Large intestine (tissue), 3 donors: ENCODE data around the gene EHBP1L1. TPM values are rescaled to one million over a fixed set of nuclear protein-coding genes. Genes with fewer than 3 reads are reported as not detected.
A peak's percentile ranks its signal among the peaks of the same experiment; 100 is the strongest.

Experiments used
- DNase-seq, 2 donors: peaks; one replicate each; pipeline versions ENCODE4 v3.0.0 to v3.0.0-alpha.2; 2013
- H3K27ac ChIP-seq: one replicate; pipeline ENCODE4 v1.5.1; 2013; ENCODE audit warnings: low read length
- H3K27me3 ChIP-seq: 2 replicates; pipeline ENCODE4 v1.6.1; 2013; ENCODE audit warnings: low read length; ENCODE audit not compliant: control insufficient read depth, insufficient read depth
- H3K36me3 ChIP-seq: 2 replicates; pipeline ENCODE4 v1.6.1; 2013; ENCODE audit warnings: low read length; ENCODE audit not compliant: control insufficient read depth, insufficient read depth
- H3K4me1 ChIP-seq: one replicate; pipeline ENCODE4 v1.6.1; 2013; ENCODE audit warnings: low read length; ENCODE audit not compliant: control insufficient read depth, insufficient read depth
- H3K4me3 ChIP-seq: one replicate; pipeline ENCODE4 v1.5.1; 2013; ENCODE audit warnings: low read length
- H3K9me3 ChIP-seq: one replicate; pipeline ENCODE4 v1.6.1; 2013; ENCODE audit warnings: mild to moderate bottlenecking, low read depth, low read length, moderate library complexity; ENCODE audit not compliant: control insufficient read depth
- WGBS: methylation state at CpG from one replicate; pipeline ENCODE4 v1.1.5; 2013; ENCODE audit warnings: low lambda C conversion rate; ENCODE audit not compliant: insufficient coverage; 5-methylcytosine and 5-hydroxymethylcytosine counted together
- polyA plus RNA-seq: library from polyadenylated mRNA; unstranded; fragments of 120-200 nt; gene quantifications from one replicate; pipeline ENCODE4 v1.2.1, GENCODE V29; 2013

The EHBP1L1 gene
- polyA plus RNA-seq, 1 donor, result 77.9 TPM

- peak; percentile 85 to 91 for DNase-seq
- H3K27ac ChIP-seq, result peak within 1 kb of the TSS; percentile 54
- no peaks in the 10 kb centered on the region for H3K27me3 ChIP-seq
- peaks cover 60% of the 10 kb centered on the region for H3K4me1 ChIP-seq
- H3K4me3 ChIP-seq, result peak within 1 kb of the TSS; percentile 46
- H3K36me3 ChIP-seq, result peaks cover 7% of the 10 kb centered on the region
- peaks cover 3% of the 10 kb centered on the region for H3K9me3 ChIP-seq
- no CpG with 5 or more reads among the region's 86 CpGs for WGBS
These were observed 3.3 kb upstream of the EHBP1L1 start, which contains the start of gene FAM89B for GRCh38 chr11:65572356-65573051. Gene FAM89B (plus strand): TSS chr11:65572538. CDS start chr11:65572670, 132 bp downstream.

GRCh38 chr11:65573391-65574079 is 2.3 kb upstream of the EHBP1L1 start:
- peaks cover 3% of the 10 kb centered on the region for H3K9me3 ChIP-seq
- no peak for DNase-seq
- H3K27me3 ChIP-seq, result no peaks in the 10 kb centered on the region
- peaks cover 4% of the 10 kb centered on the region for H3K36me3 ChIP-seq
- H3K4me3 ChIP-seq, result peak overlapping the region; percentile 46
- peak overlapping the region; percentile 17 for H3K27ac ChIP-seq
- peaks cover 71% of the 10 kb centered on the region for H3K4me1 ChIP-seq
- no CpG with 5 or more reads among the region's 22 CpGs for WGBS

DNA sequence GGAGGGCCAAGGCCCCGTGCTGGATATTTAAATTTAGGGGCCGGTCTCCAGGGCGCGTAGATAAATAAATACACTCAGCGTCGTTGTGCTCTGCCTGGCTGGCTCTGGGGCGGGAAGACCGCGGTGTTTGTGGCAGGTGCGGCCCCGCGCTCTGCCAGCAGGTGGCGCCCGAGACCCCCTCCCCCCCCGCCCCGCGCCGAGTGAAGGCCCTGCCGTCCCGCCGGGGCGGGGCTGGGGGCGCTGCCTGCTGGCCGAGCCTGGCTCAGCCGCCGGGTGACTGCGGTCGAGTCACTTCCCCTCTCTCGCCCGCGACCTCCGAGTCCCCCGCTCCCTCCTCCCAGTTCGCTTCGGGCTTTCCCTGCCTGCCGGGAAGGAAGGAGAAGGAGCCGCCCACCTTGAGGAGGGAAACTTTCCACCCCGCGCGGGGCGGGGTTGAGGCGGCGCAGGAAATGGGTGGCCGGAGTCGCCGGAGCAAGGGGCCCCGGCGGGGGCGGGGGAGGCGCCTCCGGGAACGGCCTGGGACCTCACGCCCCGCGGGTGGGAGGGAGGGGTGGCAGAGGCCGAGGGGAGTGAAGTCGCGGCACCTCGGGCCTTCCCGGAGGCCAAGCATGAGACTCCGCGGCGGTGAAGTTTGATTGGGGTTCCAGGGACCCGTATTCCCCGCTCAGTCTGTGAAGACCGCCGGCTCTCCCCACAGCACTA is 1.6 kb upstream of the EHBP1L1 start:
- Histone ChIP-seq H3K27ac (peak overlapping the region; percentile 80), H3K4me3 (peak overlapping the region; percentile 48), H3K36me3 (peaks cover 4% of the 10 kb centered on the region), H3K27me3 (no peaks in the 10 kb centered on the region), H3K4me1 (peaks cover 71% of the 10 kb centered on the region), H3K9me3 (peaks cover 3% of the 10 kb centered on the region)
- no CpG with 5 or more reads among the region's 67 CpGs for WGBS
- DNase-seq, result peak; percentile 84 to 90

- Histone ChIP-seq H3K4me1 (peaks cover 71% of the 10 kb centered on the region), H3K9me3 (peaks cover 3% of the 10 kb centered on the region), H3K36me3 (peaks cover 10% of the 10 kb centered on the region), H3K27ac (peak overlapping the region; percentile 80), H3K4me3 (peak overlapping the region; percentile 48), H3K27me3 (no peaks in the 10 kb centered on the region)
- WGBS, result no CpG with 5 or more reads among the region's 28 CpGs
- DNase-seq, result peak; percentile 82 to 91
These were observed 864 bp upstream of the EHBP1L1 start for GRCh38 chr11:65574811-65575567.

DNA sequence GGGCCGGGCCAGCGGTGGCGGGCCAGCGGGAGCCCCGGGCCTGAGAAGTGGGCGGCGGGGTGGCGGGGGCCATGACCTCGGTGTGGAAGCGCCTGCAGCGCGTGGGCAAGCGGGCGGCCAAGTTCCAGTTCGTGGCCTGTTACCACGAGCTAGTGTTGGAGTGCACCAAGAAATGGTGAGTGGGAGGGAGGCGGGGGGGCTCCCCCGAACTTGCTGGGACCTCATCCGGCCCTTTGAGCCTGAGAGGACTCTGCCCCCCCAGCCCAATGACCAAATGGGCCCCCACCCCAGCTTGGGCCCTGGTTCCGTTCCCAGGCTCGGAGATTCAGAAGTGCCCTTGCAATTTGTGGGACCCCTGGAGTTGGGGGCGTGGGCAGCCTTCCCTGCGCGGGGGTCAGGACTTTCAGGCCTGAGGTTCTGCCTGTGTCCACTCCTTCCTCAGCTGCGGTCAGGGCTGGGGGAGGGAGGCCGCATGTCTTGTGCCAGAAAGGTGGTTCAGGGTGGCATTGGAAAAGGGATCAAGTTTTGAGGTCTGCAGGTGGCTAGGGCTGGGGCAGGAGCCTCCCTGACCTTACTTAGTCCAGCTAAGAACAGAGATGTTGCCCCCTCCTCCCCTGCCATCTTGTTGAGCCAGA is 496 bp downstream of the EHBP1L1 start:
- H3K9me3 ChIP-seq, result no peaks in the 10 kb centered on the region
- peaks cover 24% of the 10 kb centered on the region for H3K36me3 ChIP-seq
- peaks cover 64% of the 10 kb centered on the region for H3K4me1 ChIP-seq
- H3K27ac ChIP-seq, result peak overlapping the region; percentile 27
- DNase-seq, result no peak
- no CpG with 5 or more reads among the region's 26 CpGs for WGBS
- no peaks in the 10 kb centered on the region for H3K27me3 ChIP-seq
- H3K4me3 ChIP-seq, result peak overlapping the region; percentile 64

DNA sequence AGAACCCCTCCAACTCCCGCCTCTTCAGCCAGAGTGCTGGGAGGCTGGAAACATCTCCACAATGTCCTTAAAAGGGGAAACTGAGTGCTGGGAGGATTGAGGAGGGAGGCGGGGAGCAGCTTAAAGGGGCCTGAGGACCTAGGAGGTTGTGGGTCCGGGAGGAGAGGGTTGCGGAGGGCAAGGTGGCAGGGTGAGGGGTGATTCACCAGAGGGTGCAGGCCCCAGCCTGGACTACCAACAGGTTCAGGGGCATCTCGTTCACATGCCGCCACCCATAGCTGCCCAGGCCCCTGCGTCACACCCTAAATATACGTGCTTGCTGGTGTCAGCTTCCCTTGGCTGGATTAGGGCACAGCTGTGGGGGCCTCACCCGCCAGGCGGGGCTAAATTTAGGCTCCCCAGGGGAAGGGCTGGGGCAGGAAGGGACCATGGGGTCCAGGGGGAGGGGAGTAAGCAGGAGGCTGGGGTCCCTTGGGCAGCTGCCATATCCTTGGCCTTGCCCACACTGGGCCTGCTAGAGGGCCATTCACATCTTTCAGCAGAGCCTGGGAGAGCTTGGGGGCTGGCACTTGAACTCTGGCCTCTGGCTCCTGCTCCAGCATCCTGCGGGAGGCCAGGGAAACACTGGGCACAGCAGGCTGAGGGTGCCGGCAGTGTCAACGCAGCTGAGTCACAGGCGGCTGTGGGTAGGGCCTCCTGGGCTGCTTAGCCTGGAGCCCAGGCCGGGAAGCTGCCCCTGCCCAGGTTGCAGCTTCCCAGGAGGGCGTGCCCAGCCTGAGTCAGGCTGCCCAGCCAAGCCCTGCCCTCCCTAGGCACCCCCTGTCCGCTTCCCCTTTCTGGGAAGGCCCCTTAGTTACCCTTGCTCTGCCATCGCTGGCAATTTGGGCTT is 1.3 kb downstream of the EHBP1L1 start:
- no CpG with 5 or more reads among the region's 18 CpGs for WGBS
- H3K9me3 ChIP-seq, result no peaks in the 10 kb centered on the region
- peak overlapping the region; percentile 64 for H3K4me3 ChIP-seq
- peak in 1 of 2 donors; percentile 71 for DNase-seq
- peak overlapping the region; percentile 27 for H3K27ac ChIP-seq
- peaks cover 31% of the 10 kb centered on the region for H3K36me3 ChIP-seq
- H3K27me3 ChIP-seq, result no peaks in the 10 kb centered on the region
- H3K4me1 ChIP-seq, result peaks cover 57% of the 10 kb centered on the region

DNA sequence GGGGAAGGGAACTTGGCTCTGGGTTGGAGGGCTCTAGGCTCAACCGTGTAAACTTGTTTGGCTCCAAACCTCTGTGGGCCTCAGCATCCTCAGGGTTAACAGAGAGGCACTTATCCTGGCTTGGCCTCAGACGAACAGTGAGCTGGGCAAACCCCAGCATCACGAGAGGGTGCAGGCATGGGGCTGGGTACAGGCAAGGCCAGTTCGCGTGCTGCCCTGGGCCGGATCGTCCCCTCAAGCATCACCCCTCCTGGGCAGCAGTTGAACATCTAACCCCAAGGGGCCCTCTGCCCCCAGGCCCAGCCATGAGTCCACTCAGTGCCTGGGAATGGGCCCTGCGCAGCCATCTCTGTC is 1.9 kb downstream of the EHBP1L1 start:
- no CpG with 5 or more reads among the region's 8 CpGs for WGBS
- Histone ChIP-seq H3K4me1 (peaks cover 57% of the 10 kb centered on the region), H3K27me3 (no peaks in the 10 kb centered on the region), H3K27ac (peak overlapping the region; percentile 50), H3K36me3 (peaks cover 33% of the 10 kb centered on the region), H3K4me3 (peak overlapping the region; percentile 64), H3K9me3 (no peaks in the 10 kb centered on the region)
- no peak for DNase-seq

DNA sequence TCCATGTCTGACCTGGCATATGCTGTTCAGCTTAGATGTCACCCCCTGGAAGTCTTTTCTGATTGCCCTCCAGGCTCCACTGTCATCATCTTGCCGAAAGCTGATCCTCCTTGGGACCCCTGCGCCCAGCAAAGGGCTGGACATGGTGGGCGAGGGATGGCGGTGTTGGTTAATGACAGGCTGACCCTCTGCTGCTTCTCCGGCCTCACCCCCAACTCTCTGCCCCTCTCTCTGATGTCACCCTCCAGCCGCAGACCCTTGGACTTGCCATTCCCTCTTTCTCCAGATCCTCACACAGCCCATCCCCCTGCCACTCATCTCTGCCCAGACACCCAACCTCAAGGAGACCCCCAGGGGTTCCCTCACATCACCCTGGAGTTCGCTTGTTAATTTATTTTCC is 2.3 kb downstream of the EHBP1L1 start:
- Histone ChIP-seq H3K9me3 (no peaks in the 10 kb centered on the region), H3K36me3 (peaks cover 33% of the 10 kb centered on the region), H3K27ac (peak overlapping the region; percentile 50), H3K4me3 (no peak overlapping the region), H3K4me1 (peaks cover 55% of the 10 kb centered on the region), H3K27me3 (no peaks in the 10 kb centered on the region)
- DNase-seq, result no peak
- WGBS, result no CpG with 5 or more reads among the region's 7 CpGs

DNA sequence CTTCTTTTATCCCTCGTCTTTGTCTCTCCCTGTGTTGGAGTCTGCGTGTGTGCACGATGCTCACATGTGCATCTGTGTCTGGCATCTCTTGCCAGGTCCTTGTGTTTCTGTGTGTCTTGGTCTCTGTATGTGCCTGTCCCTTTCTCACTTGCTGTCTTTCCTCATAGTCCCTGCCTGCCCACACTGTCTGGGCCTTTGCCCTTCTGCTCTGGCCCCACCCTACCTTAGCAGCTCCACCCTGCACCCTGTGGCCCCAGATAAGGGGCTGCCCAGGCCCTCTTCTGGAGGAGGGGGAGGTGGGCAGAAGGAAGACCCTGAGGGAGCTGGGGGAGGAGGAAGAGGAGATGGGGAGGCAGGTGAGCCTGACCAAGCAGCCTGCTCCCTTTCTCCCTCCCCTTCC is 2.8 kb downstream of the EHBP1L1 start:
- no CpG with 5 or more reads among the region's 3 CpGs for WGBS
- peak overlapping the region; percentile 50 for H3K27ac ChIP-seq
- peak in 1 of 2 donors; percentile 71 for DNase-seq
- peaks cover 30% of the 10 kb centered on the region for H3K36me3 ChIP-seq
- H3K27me3 ChIP-seq, result no peaks in the 10 kb centered on the region
- H3K4me1 ChIP-seq, result peaks cover 50% of the 10 kb centered on the region
- no peak overlapping the region for H3K4me3 ChIP-seq
- H3K9me3 ChIP-seq, result no peaks in the 10 kb centered on the region
